Keratinocyte (primary cell): ENCODE data around the gene TRIP13. TPM values are rescaled to one million over a fixed set of nuclear protein-coding genes. Genes with fewer than 3 reads are reported as not detected.

Source experiments
- DNase-seq: peaks from one replicate; pipeline ENCODE4 v3.0.0-alpha.2; 2011; ENCODE audit warnings: low read depth, missing footprints, low spot score
- FAIRE-seq: peaks from 2 replicates; lab custom pipeline; 2011; peaks lifted over from hg19 to GRCh38; lab: Jason Lieb, UNC
- H2AFZ ChIP-seq: 2 replicates; pipeline ENCODE4 v1.6.0; 2012; ENCODE audit warnings: low read length, control low read depth, inconsistent platforms; ENCODE audit not compliant: control insufficient read depth
- H3K27ac ChIP-seq: 2 replicates; pipeline ENCODE4 v1.5.1; 2011; ENCODE audit warnings: low read length; ENCODE audit not compliant: control insufficient read depth, insufficient read depth
- H3K27me3 ChIP-seq: 3 replicates; pipeline ENCODE4 v1.6.0; 2011; ENCODE audit warnings: low read length; ENCODE audit not compliant: control insufficient read depth, insufficient read depth; ENCODE audit errors: extremely low read depth
- H3K36me3 ChIP-seq, 2 experiments: 2 replicates in 1 of 2; 3 replicates in 1 of 2; pipeline ENCODE4 v1.5.1; 2011; ENCODE audit warnings: low read length in 2 of 2, mild to moderate bottlenecking in 1 of 2; ENCODE audit not compliant: control insufficient read depth in 2 of 2, insufficient read depth in 2 of 2; ENCODE audit errors: extremely low read depth in 1 of 2
- H3K4me1 ChIP-seq: 3 replicates; pipeline ENCODE4 v1.5.1; 2011; ENCODE audit warnings: low read length; ENCODE audit not compliant: control insufficient read depth, insufficient read depth; ENCODE audit errors: extremely low read depth
- H3K4me2 ChIP-seq: 3 replicates; pipeline ENCODE4 v1.6.0; 2011; ENCODE audit warnings: low read depth, low read length; ENCODE audit not compliant: control insufficient read depth, insufficient read depth; ENCODE audit errors: extremely low read depth
- H3K4me3 ChIP-seq, 3 experiments: fragments of 200-600 bp in 1 of 3; sonication (generic) in 1 of 3; 2 replicates in 2 of 3; 3 replicates in 1 of 3; pipeline ENCODE4 v1.5.1; 2011 to 2016; ENCODE audit warnings: low read length in 3 of 3, mild to moderate bottlenecking in 3 of 3, control low read depth in 2 of 3, inconsistent platforms in 1 of 3, low read depth in 1 of 3, mixed read lengths in 1 of 3, mixed run types in 1 of 3, moderate library complexity in 1 of 3; ENCODE audit not compliant: control insufficient read depth in 2 of 3, insufficient read depth in 2 of 3; ENCODE audit errors: extremely low read depth in 1 of 3
- H3K79me2 ChIP-seq: 2 replicates; pipeline ENCODE4 v1.6.0; 2012; ENCODE audit warnings: low read length; ENCODE audit not compliant: control insufficient read depth, insufficient read depth
- H3K9ac ChIP-seq: 3 replicates; pipeline ENCODE4 v1.6.0; 2011; ENCODE audit warnings: low read length; ENCODE audit not compliant: control insufficient read depth, insufficient read depth; ENCODE audit errors: extremely low read depth
- H3K9me1 ChIP-seq: 3 replicates; pipeline ENCODE4 v1.6.0; 2011; ENCODE audit warnings: low read length; ENCODE audit not compliant: control insufficient read depth, insufficient read depth; ENCODE audit errors: extremely low read depth
- H3K9me3 ChIP-seq: 2 replicates; pipeline ENCODE4 v1.5.1; 2012; ENCODE audit warnings: low read depth, low read length; ENCODE audit not compliant: control insufficient read depth
- H4K20me1 ChIP-seq: 3 replicates; pipeline ENCODE4 v1.6.0; 2011; ENCODE audit warnings: low read length; ENCODE audit not compliant: control insufficient read depth, insufficient read depth; ENCODE audit errors: extremely low read depth
- CTCF ChIP-seq, 3 experiments: IDR thresholded peaks in 1 of 3; conservative IDR thresholded peaks in 1 of 3; optimal IDR thresholded peaks in 1 of 3; 2 replicates in 2 of 3; 3 replicates in 1 of 3; pipeline versions ENCODE3 to v1.5.1; 2011; ENCODE audit warnings: low read length in 3 of 3, mild to moderate bottlenecking in 3 of 3, moderate library complexity in 2 of 3, control low read depth in 1 of 3, inconsistent platforms in 1 of 3; ENCODE audit not compliant: insufficient read depth in 2 of 3; ENCODE audit errors: extremely low read depth in 1 of 3
- EZH2 ChIP-seq: IDR thresholded peaks from one replicate; pipeline ENCODE4 v1.6.1; 2012; ENCODE audit warnings: inconsistent platforms, mild to moderate bottlenecking, low read length, moderate library complexity
- dilution Hi-C: fragments of 300-500 bp; cut with MboI; formaldehyde crosslinking; loops from one replicate; pipeline ENCODE4 v1.7.0; 2020; ENCODE audit warnings: low sequenced_read_pairs; ENCODE audit not compliant: extremely low pct_ligation_motif_present
- polyA plus RNA-seq, 5 experiments: library from polyadenylated mRNA; depleted of rRNA in 3 of 5; stranded (reverse) in 3 of 5; stranded (forward) in 1 of 5; unstranded in 1 of 5; fragments of >200 nt; gene quantifications; 1 replicate in 1 of 5; 2 replicates in 3 of 5; 3 replicates in 1 of 5; pipeline versions ENCODE4 v1.2.1 to v1.2.3, GENCODE V29; 2011 to 2012; ENCODE audit warnings: missing spikeins in 2 of 5, low read depth in 1 of 5, low replicate concordance in 1 of 5

Gene TRIP13
- polyA plus RNA-seq, 1 donor (not counting 4 experiments of a cell fraction or from before 2014, with no cell fraction given) = 37.8 TPM

GRCh38 chr5:959581-960531, 67.2 kb downstream of the TRIP13 start:
- no peak overlapping the region for H3K4me3 ChIP-seq
- H3K27me3 ChIP-seq = peaks cover 22% of the 10 kb centered on the region
- H3K4me2 ChIP-seq = no peak overlapping the region
- TF ChIP-seq CTCF (optimal IDR thresholded peaks at IDR 0.05 in 1 of 3, IDR thresholded peaks at IDR 0.05 in 1 of 3, conservative IDR thresholded peaks at IDR 0.05 in 1 of 3; ENCODE audit: extremely low read depth in 1 of 3, insufficient read depth in 2 of 3, low read length in 3 of 3) = no peak
- no peak for TF ChIP-seq EZH2
- H4K20me1 ChIP-seq = no peaks in the 10 kb centered on the region
- dilution Hi-C loops = no loop called here
- H3K4me1 ChIP-seq = peaks cover 10% of the 10 kb centered on the region
- H3K9me3 ChIP-seq = no peaks in the 10 kb centered on the region
- H3K9ac ChIP-seq = no peak overlapping the region
- DNase-seq (no peak), FAIRE-seq (no peak)
- H2AFZ ChIP-seq = no peak overlapping the region
- no peaks in the 10 kb centered on the region for H3K9me1 ChIP-seq
- H3K36me3 ChIP-seq = no peaks in the 10 kb centered on the region
- no peak overlapping the region for H3K27ac ChIP-seq
- H3K79me2 ChIP-seq = no peaks in the 10 kb centered on the region

- Histone ChIP-seq H3K27me3 (peaks cover 22% of the 10 kb centered on the region), H4K20me1 (no peaks in the 10 kb centered on the region), H3K4me2 (no peak overlapping the region), H3K79me2 (no peaks in the 10 kb centered on the region), H3K36me3 (no peaks in the 10 kb centered on the region), H2AFZ (no peak overlapping the region), H3K9me1 (no peaks in the 10 kb centered on the region), H3K9ac (no peak overlapping the region), H3K4me1 (peaks cover 10% of the 10 kb centered on the region), H3K9me3 (no peaks in the 10 kb centered on the region), H3K27ac (no peak overlapping the region), H3K4me3 (no peak overlapping the region)
- no peak for FAIRE-seq
- DNase-seq = no peak
- TF ChIP-seq CTCF (optimal IDR thresholded peaks at IDR 0.05 in 1 of 3, IDR thresholded peaks at IDR 0.05 in 1 of 3, conservative IDR thresholded peaks at IDR 0.05 in 1 of 3; ENCODE audit: extremely low read depth in 1 of 3, insufficient read depth in 2 of 3, low read length in 3 of 3) (no peak), EZH2 (no peak)
- dilution Hi-C loops = no loop called here
These were observed 67.9 kb downstream of the TRIP13 start for GRCh38 chr5:960551-960950.
